Activated naive CD4-positive, alpha-beta T cell treated with anti-CD3 and anti-CD28 coated beads, Interleukin-2, amount 50 U/mL, for 16 hours (primary cell): ENCODE measurements around the gene B9D2.
"Not testable (repeated sequence)": the region's sequence is repeated elsewhere in the genome, so short reads cannot be mapped to it uniquely, and the experiment has no call there.

Experiments used
- DNase-seq: peaks from one replicate; pipeline ENCODE4 v3.0.0-alpha.2; 2020

The B9D2 gene

GRCh38 chr19:41363753-41364523, at the start of gene B9D2:
B9D2 (minus strand) TSS chr19:41364149; CDS start chr19:41363519, 630 bp downstream.
- DNase-seq = peak; percentile 99

GRCh38 chr19:41412953-41413352, 49.0 kb upstream of the B9D2 start:
- DNase-seq = no peak

GRCh38 chr19:41411968-41412265, 48.0 kb upstream of the B9D2 start:
- DNase-seq = no peak

- no peak for DNase-seq
Measured at GRCh38 chr19:41411100-41411967, 47.4 kb upstream of the B9D2 start.

- DNase-seq = no peak
Measured at GRCh38 chr19:41410336-41411054, 46.5 kb upstream of the B9D2 start.

GRCh38 chr19:41409288-41409687, 45.3 kb upstream of the B9D2 start:
- no peak for DNase-seq

GRCh38 chr19:41408846-41409245, 44.9 kb upstream of the B9D2 start:
- DNase-seq = not testable (repeated sequence)

GRCh38 chr19:41408256-41408655, 44.3 kb upstream of the B9D2 start:
- DNase-seq = no peak

- no peak for DNase-seq
Measured at GRCh38 chr19:41407271-41407670, 43.3 kb upstream of the B9D2 start.

GRCh38 chr19:41405776-41406175, 41.8 kb upstream of the B9D2 start:
- DNase-seq = no peak

- no peak for DNase-seq
Measured at GRCh38 chr19:41403181-41403970, 39.4 kb upstream of the B9D2 start.

GRCh38 chr19:41402010-41402409, 38.1 kb upstream of the B9D2 start:
- no peak for DNase-seq

- DNase-seq = no peak
Measured at GRCh38 chr19:41401483-41401882, 37.5 kb upstream of the B9D2 start.

GRCh38 chr19:41399525-41399924, 35.6 kb upstream of the B9D2 start:
- no peak for DNase-seq

- no peak for DNase-seq
Measured at GRCh38 chr19:41399091-41399490, 35.1 kb upstream of the B9D2 start.

GRCh38 chr19:41398598-41398997, 34.6 kb upstream of the B9D2 start:
- no peak for DNase-seq

GRCh38 chr19:41398050-41398418, 34.1 kb upstream of the B9D2 start:
- no peak for DNase-seq

- DNase-seq = peak; percentile 100
Measured at GRCh38 chr19:41397086-41398049, 33.4 kb upstream of the B9D2 start, which contains the start of the genes BCKDHA and EXOSC5. BCKDHA (plus strand) TSS chr19:41397818; CDS start chr19:41397828, 10 bp downstream. EXOSC5 (minus strand) TSS chr19:41397359; CDS start chr19:41397328, 31 bp downstream.

GRCh38 chr19:41395355-41395754, 31.4 kb upstream of the B9D2 start:
- DNase-seq = no peak

GRCh38 chr19:41392775-41393174, 28.8 kb upstream of the B9D2 start:
- DNase-seq = no peak

- DNase-seq = no peak
Measured at GRCh38 chr19:41391618-41392017, 27.7 kb upstream of the B9D2 start.
